ENCODE results near the gene PLEKHG7. TPM values are rescaled to one million over a fixed set of nuclear protein-coding genes. Genes with fewer than 3 reads are reported as not detected.

Gene PLEKHG7
- total and polyA plus RNA-seq, 10 of the 15 experiments (the other 5 are each of a cell fraction or from before 2014, with no cell fraction given) = 0.16 to 1.3 (median 0.65) TPM; not detected in 1

- TF ChIP-seq IRF3 (IDR thresholded peaks at IDR 0.05) (no peak), NR2C1 (IDR thresholded peaks at IDR 0.05) (no peak), ELK1 (IDR thresholded peaks at IDR 0.05; ENCODE audit: low read depth, low read length) (no peak), USF1 (IDR thresholded peaks at IDR 0.05; ENCODE audit: borderline replicate concordance, extremely low read length, insufficient read depth, low read depth, low read length) (no peak), BRCA1 (IDR thresholded peaks at IDR 0.05; ENCODE audit: low read depth, low read length) (no peak), YBX1 (IDR thresholded peaks at IDR 0.05) (no peak)
These were observed 40.2 kb downstream of the PLEKHG7 start (continued) for GRCh38 chr12:92743026-92743425.

- intact Hi-C loops (cut with micrococcal nuclease; ENCODE audit: unreplicated experiment) (no loop called here), in situ Hi-C loops (cut with MboI) (no loop called here)
- Histone ChIP-seq H3K9me3 (replicated peaks; ENCODE audit: control insufficient read depth, insufficient read depth, low read length) (no peaks in the 10 kb centered on the region), H3K4me2 (ENCODE audit: control insufficient read depth, insufficient read depth) (no peak overlapping the region), H3K27me3 (replicated peaks in 1 of 2; ENCODE audit: control insufficient read depth in 2 of 2, insufficient read depth in 2 of 2, low read length in 1 of 2) (no peaks in the 10 kb centered on the region), H3K27ac (ENCODE audit: control insufficient read depth, insufficient read depth) (no peak overlapping the region), H3K9ac (ENCODE audit: control insufficient read depth, insufficient read depth, low read length) (no peak overlapping the region), H4K20me1 (ENCODE audit: control insufficient read depth, insufficient read depth) (no peaks in the 10 kb centered on the region), H3K79me2 (ENCODE audit: control insufficient read depth, insufficient read depth, low read length) (no peaks in the 10 kb centered on the region), H2AFZ (ENCODE audit: control insufficient read depth, low read depth, low read length) (no peak overlapping the region), H3K4me1 (ENCODE audit: control insufficient read depth, insufficient read depth, low read length) (no peaks in the 10 kb centered on the region), H3K4me3 (no peak overlapping the region), H3K36me3 (ENCODE audit: control insufficient read depth in 2 of 2, insufficient read depth in 2 of 2, low read length in 1 of 2) (no peaks in the 10 kb centered on the region)
- 86% methylated on average over 4 of the region's 4 CpGs for WGBS (ENCODE audit: insufficient coverage, insufficient replicate concordance, low lambda C conversion rate, missing lambda C conversion rate)
- BruUV-seq (replicated peaks) = no TSS peak
- ChIA-PET SMC1A (ENCODE audit: uncharacterized antibody, unreplicated experiment) (no interaction called here), RAD21 (ENCODE audit: unreplicated experiment) (no interaction called here), POLR2A (interaction anchor here (0.5 kb wide), 1 partner anchor 214 kb away, joined by 3 read pairs; no protein-coding TSS in a partner anchor), CTCF (interaction anchor here (0.6 kb wide), 2 partner anchors 21 to 675 kb away, joined by 3 to 4 read pairs; no protein-coding TSS in a partner anchor)
- ATAC-seq = no peak
- no peak for DNase-seq (ENCODE audit: low read depth, low spot score)
- FAIRE-seq = no peak
- TF ChIP-seq CREM (IDR thresholded peaks at IDR 0.05; ENCODE audit: low read depth) (no peak), IRF4 (IDR thresholded peaks at IDR 0.05; ENCODE audit: low read depth, low read length) (no peak), HDAC6 (IDR thresholded peaks at IDR 0.05; ENCODE audit: unreplicated experiment) (no peak), BMI1 (IDR thresholded peaks at IDR 0.05; ENCODE audit: borderline replicate concordance) (no peak), FOS (IDR thresholded peaks at IDR 0.05; ENCODE audit: borderline replicate concordance, extremely low read depth, insufficient read length) (no peak), SKIL (IDR thresholded peaks at IDR 0.05; ENCODE audit: low read depth, poor library complexity, severe bottlenecking) (no peak), WRNIP1 (IDR thresholded peaks at IDR 0.05; ENCODE audit: borderline replicate concordance, low read depth, low read length) (no peak), POLR2A (IDR thresholded peaks at IDR 0.05; ENCODE audit: low read depth, low read length) (no peak), CHD1 (IDR thresholded peaks at IDR 0.05; ENCODE audit: low read depth, low read length) (no peak), ZNF384 (IDR thresholded peaks at IDR 0.05; ENCODE audit: borderline replicate concordance, low read depth, low read length) (no peak)
- TF ChIP-seq, protein P1, sequence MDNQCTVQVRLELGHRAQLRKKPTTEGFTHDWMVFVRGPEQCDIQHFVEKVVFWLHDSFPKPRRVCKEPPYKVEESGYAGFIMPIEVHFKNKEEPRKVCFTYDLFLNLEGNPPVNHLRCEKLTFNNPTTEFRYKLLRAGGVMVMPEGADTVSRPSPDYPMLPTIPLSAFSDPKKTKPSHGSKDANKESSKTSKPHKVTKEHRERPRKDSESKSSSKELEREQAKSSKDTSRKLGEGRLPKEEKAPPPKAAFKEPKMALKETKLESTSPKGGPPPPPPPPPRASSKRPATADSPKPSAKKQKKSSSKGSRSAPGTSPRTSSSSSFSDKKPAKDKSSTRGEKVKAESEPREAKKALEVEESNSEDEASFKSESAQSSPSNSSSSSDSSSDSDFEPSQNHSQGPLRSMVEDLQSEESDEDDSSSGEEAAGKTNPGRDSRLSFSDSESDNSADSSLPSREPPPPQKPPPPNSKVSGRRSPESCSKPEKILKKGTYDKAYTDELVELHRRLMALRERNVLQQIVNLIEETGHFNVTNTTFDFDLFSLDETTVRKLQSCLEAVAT (IDR thresholded peaks at IDR 0.05) = no peak
These were observed 43.2 kb downstream of the PLEKHG7 start for GRCh38 chr12:92745856-92746550.
